Mucosa of descending colon (tissue), 3 donors: Measurements from ENCODE around the gene ADAMTS18. TPM values are rescaled to one million over a fixed set of nuclear protein-coding genes. Genes with fewer than 3 reads are reported as not detected.
A peak's percentile ranks its signal among the peaks of the same experiment; 100 is the strongest.

Experiments used
- ATAC-seq: fragments of 200-7000 bp; cut with Tn5 transposase; one replicate; pipeline ENCODE4 v1.9.1; 2020; ENCODE audit warnings: mild to moderate bottlenecking, moderate library complexity
- DNase-seq, 3 donors: peaks; one replicate each; pipeline ENCODE4 v3.0.0-alpha.2; 2020
- H3K36me3 ChIP-seq: fragments of 200-600 bp; one replicate; pipeline ENCODE4 v1.8.0; 2021; ENCODE audit warnings: low read depth, mild to moderate bottlenecking
- H3K4me1 ChIP-seq: fragments of 200-600 bp; one replicate; pipeline ENCODE4 v1.8.0; 2021; ENCODE audit warnings: low read depth, mild to moderate bottlenecking
- H3K4me3 ChIP-seq: fragments of 200-600 bp; one replicate; pipeline ENCODE4 v1.8.0; 2021; ENCODE audit warnings: mild to moderate bottlenecking
- H3K9me3 ChIP-seq: fragments of 200-600 bp; one replicate; pipeline ENCODE4 v1.8.0; 2021; ENCODE audit warnings: mild to moderate bottlenecking
- intact Hi-C, 2 donors: fragments of 100-400 bp; cut with DNase I in 1 of 2; cut with micrococcal nuclease in 1 of 2; formaldehyde crosslinking; loops; one replicate each; pipeline versions ENCODE4 v1.11.0 to v1.11.1; 2022; cut with DNase I, micrococcal nuclease
- long read RNA-seq, 2 donors: library from polyadenylated mRNA; unstranded; transcript quantifications; one replicate each; pipeline ENCODE4 v2.0.0, GENCODE V29; 2019 to 2021
- total RNA-seq, 3 donors: library from RNA; stranded (reverse); fragmentation: NEBNext Ultra II Directional in 2 of 3; extraction: Animal tissue kit (Norgen Biotek cat#: 25700) in 2 of 3; gene quantifications; one replicate each; pipeline versions ENCODE4 v1.2.1 to v1.2.4, GENCODE V29; 2021 to 2023
- TF ChIP-seq, protein P1 (sequence below): fragments of 200-600 bp; IDR thresholded peaks from one replicate; pipeline ENCODE4 v1.8.0; 2022; ENCODE audit warnings: antibody characterized with exemption, mild to moderate bottlenecking
- donor health status: DM: no; HTN: no; CAD: no; lungs with moderate emphysema.
- donor health status: DM: no; HTN: no; CAD: no.
- donor health status: DM: no; HTN: yes; CAD: no.

The ADAMTS18 gene
- under 1 TPM in 2 of 3 donors, not detected in 1; 0.20 to 0.22 TPM for total RNA-seq
- long read RNA-seq, donor 1: 0 reads
- long read RNA-seq, donor 2: 0 reads

- TF ChIP-seq, protein P1, sequence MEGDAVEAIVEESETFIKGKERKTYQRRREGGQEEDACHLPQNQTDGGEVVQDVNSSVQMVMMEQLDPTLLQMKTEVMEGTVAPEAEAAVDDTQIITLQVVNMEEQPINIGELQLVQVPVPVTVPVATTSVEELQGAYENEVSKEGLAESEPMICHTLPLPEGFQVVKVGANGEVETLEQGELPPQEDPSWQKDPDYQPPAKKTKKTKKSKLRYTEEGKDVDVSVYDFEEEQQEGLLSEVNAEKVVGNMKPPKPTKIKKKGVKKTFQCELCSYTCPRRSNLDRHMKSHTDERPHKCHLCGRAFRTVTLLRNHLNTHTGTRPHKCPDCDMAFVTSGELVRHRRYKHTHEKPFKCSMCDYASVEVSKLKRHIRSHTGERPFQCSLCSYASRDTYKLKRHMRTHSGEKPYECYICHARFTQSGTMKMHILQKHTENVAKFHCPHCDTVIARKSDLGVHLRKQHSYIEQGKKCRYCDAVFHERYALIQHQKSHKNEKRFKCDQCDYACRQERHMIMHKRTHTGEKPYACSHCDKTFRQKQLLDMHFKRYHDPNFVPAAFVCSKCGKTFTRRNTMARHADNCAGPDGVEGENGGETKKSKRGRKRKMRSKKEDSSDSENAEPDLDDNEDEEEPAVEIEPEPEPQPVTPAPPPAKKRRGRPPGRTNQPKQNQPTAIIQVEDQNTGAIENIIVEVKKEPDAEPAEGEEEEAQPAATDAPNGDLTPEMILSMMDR: no peak
- intact Hi-C loops: no loop called here
- Histone ChIP-seq H3K4me3 (no peak within 1 kb of the TSS), H3K36me3 (no peaks in the 10 kb centered on the region), H3K4me1 (no peaks in the 10 kb centered on the region), H3K9me3 (no peaks in the 10 kb centered on the region)
- ATAC-seq (no peak), DNase-seq (no peak)
Measured at GRCh38 chr16:77434530-77435271, at the start of gene ADAMTS18. TSS of gene ADAMTS18 (minus strand) at chr16:77435034. CDS start at chr16:77434695, 339 bp downstream.

GRCh38 chr16:77480681-77481315 is 46.0 kb upstream of the ADAMTS18 start:
- TF ChIP-seq, protein P1: no peak
- H3K9me3 ChIP-seq: no peaks in the 10 kb centered on the region
- ATAC-seq: no peak

GRCh38 chr16:77472262-77472661 is 37.4 kb upstream of the ADAMTS18 start:
- TF ChIP-seq, protein P1: no peak
- intact Hi-C loops: no loop called here
- Histone ChIP-seq H3K9me3 (no peaks in the 10 kb centered on the region), H3K4me3 (no peak overlapping the region), H3K4me1 (no peaks in the 10 kb centered on the region), H3K36me3 (no peaks in the 10 kb centered on the region)
- DNase-seq (no peak), ATAC-seq (no peak)

More at GRCh38 chr16:77480681-77481315, 46.0 kb upstream of the ADAMTS18 start:
- intact Hi-C loops: no loop called here
- no peaks in the 10 kb centered on the region for H3K36me3 ChIP-seq
- no peaks in the 10 kb centered on the region for H3K4me1 ChIP-seq
- no peak overlapping the region for H3K4me3 ChIP-seq
- no peak for DNase-seq

DNA sequence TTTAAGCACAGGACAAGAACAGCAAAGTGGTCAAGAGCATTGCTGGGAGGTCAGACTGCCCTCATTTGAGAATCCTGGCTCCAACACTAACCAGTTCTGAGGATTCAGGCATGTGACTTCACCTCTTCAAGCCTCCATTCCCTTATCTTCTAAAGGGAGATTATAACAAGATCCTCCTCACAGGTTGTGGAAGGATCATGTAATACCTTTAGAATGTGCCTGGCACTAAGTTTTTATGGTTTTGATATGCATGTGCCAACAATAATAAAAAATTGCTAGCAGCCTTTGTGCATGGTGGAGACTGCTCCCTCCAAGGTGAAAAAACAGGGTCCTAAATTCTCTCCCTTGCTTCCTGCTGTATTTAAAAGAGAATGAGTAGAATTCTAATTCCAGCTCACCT is 36.0 kb upstream of the ADAMTS18 start:
- Histone ChIP-seq H3K4me1 (no peaks in the 10 kb centered on the region), H3K36me3 (no peaks in the 10 kb centered on the region), H3K4me3 (no peak overlapping the region), H3K9me3 (no peaks in the 10 kb centered on the region)
- no peak for DNase-seq
- TF ChIP-seq, protein P1: no peak
- intact Hi-C loops: no loop called here
- no peak for ATAC-seq

- H3K4me1 ChIP-seq: no peaks in the 10 kb centered on the region
- DNase-seq: peak in 1 of 3 donors; percentile 40
- no peaks in the 10 kb centered on the region for H3K36me3 ChIP-seq
- intact Hi-C loops: no loop called here
- no peak for ATAC-seq
- H3K4me3 ChIP-seq: no peak overlapping the region
- TF ChIP-seq, protein P1: no peak
- no peaks in the 10 kb centered on the region for H3K9me3 ChIP-seq
Measured at GRCh38 chr16:77469634-77470033, 34.8 kb upstream of the ADAMTS18 start.
